NCI-H2081 (cell line): Measurements from ENCODE around the gene POLH.
A peak's percentile ranks its signal among the peaks of the same experiment; 100 is the strongest.
"Not testable (repeated sequence)": the region's sequence is repeated elsewhere in the genome, so short reads cannot be mapped to it uniquely, and the experiment has no call there.

Experiments used
- DNase-seq, 2 experiments: peaks; one replicate each; lab custom pipeline; 2025; lab: John Stamatoyannopoulos, UW

Gene POLH

DNA sequence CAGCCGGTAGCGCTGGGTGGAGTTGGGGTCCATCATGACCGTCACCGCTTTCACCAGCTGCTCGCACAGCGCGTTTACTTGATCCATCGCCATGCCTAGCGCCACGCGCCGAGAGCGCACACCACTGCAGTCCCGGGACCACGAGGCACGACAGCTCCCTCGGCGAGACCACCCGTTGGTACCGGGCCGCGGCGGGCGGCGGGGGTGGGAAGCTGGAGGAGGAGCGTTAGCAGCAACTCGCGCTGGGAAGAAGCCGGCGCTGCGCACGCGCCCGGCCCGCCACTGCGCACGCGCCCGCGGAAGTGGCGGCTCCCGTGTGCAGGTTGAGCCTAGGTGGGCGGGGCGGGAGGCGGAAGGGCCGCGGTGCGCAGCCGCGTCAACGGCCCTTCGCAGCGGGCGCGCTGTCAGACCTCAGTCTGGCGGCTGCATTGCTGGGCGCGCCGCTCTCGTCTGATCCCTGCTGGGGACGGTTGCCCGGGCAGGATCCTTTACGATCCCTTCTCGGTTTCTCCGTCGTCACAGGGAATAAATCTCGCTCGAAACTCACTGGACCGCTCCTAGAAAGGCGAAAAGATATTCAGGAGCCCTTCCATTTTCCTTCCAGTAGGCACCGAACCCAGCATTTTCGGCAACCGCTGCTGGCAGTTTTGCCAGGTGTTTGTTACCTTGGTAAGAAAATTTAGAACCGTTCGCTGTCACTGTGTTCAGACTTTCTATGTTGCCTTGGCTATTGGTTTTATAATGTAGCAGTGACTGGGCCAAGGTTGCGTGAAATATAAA lies at the start of gene POLH, which contains the start of gene XPO5:
Gene POLH, plus strand, starts transcription at position 414 of the 780 bp plus-strand sequence. CDS start 6,135 bp downstream, outside the sequence.
Gene XPO5, minus strand, starts transcription at position 267 of the 780 bp plus-strand sequence. Its CDS starts 174 bp downstream, at position 93.
- peak; percentile 93 to 95 for DNase-seq

DNA sequence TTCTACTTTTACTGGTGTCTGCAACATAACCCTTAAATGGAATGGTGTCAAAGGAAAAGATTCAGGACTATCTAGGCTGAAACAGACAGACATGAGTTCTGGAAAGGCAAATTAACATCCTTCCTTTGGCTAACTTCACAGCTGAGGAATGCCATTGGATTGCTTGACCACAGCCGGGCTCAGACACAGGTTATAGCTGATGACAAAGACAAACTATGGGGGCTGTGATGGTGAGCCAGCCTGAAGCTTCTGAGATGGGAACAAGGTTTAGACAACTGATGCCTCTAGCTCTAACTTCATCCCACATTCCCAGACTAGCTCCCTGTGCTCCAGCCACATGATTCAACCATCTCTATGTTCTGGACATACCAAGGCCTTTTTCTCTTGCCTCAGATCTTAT lies 43.8 kb upstream of the POLH start:
- no peak for DNase-seq

DNA sequence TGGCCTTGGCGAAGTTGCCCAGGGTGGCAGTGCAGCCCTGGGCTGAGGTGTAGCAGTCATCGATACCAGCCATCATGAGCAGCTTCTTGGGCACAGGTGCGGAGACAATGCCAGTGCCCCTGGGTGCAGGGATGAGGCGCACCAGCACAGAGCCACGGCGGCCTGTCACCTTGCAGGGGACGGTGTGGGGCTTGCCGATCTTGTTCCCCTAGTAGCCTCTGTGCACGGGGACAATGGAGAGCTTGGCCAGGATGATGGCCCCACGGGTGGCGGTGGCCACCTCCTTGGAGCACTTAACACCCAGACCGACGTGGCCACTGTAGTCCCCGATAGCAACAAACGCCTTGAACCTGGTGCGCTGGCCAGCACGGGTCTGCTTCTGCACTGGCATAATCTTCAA lies 37.0 kb upstream of the POLH start:
- not testable (repeated sequence) for DNase-seq

- DNase-seq, result not testable (repeated sequence)
Observed at GRCh38 chr6:43539409-43539808, 36.6 kb upstream of the POLH start.

GRCh38 chr6:43540507-43540906 lies 35.5 kb upstream of the POLH start:
- DNase-seq, result no peak

DNA sequence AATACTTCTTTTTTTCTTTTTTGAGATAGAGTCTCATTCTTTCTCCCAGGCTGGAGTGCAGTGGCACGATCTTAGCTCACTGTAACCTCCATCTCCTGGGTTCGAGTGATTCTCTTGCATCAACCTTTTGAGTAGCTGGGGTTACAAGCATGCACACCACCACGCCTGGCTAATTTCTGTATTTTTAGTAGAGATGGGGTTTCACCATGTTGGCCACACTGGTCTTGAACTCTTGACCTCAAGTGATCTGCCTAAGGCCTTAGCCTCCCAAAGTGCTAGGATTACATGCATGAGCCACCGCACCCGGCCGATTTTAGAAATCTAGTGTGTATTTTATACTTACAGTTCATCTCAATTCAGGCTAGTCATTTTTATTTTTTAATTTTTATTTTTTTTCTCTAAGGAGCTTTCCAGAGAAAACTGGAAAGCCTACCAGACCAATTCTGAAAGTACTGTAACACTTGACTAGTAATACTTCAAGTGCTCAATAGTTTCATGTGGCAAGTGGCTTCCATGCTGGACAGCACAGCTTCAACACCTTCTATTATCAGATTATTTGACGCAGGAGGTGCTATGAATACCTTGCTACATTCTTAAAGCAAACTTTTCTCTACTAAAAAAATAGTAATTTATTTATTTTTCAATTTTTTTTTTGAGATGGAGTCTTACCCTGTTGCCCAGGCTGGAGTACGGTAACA lies 34.1 kb upstream of the POLH start:
- DNase-seq, result no peak

- no peak for DNase-seq
Observed at GRCh38 chr6:43544461-43544860, 31.5 kb upstream of the POLH start.

DNA sequence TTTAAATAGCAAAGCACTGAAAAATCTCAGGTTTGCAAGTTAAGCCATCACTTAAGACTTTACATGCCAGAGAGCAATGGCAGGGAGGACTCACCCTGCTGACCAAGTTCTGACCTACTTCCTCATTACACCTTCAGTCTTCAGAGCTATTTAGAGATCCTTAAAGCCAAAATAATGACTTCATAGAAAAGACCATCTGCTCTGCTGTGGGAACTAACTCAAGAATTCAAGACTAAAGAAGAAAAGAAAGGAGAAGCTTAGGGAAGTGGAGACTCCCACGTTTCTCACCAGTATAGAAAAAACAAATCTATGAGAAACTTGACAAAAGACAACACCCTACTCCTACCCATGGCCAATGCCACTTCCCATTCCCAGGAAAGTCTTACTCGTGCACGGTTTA lies 28.8 kb upstream of the POLH start:
- no peak for DNase-seq

DNA sequence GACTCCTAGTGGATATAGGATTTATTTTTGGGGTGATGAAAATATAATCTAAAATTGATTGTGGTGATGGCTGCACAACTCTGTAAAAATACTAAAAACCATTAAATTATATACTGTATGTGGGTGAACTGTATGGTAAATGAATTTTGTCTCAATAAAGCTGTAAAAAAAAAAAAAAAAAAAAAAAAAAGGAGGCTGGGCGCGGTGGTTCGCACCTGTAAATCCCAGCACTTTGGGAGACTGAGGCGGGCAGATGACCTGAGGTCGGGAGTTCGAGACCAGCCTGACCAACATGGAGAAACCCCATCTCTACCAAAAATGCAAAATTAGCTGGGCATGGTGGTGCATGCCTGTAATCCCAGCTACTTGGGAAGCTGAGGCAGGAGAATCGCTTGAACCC lies 18.4 kb upstream of the POLH start:
- not testable (repeated sequence) for DNase-seq

GRCh38 chr6:43559328-43559727 lies 16.7 kb upstream of the POLH start:
- DNase-seq, result no peak

DNA sequence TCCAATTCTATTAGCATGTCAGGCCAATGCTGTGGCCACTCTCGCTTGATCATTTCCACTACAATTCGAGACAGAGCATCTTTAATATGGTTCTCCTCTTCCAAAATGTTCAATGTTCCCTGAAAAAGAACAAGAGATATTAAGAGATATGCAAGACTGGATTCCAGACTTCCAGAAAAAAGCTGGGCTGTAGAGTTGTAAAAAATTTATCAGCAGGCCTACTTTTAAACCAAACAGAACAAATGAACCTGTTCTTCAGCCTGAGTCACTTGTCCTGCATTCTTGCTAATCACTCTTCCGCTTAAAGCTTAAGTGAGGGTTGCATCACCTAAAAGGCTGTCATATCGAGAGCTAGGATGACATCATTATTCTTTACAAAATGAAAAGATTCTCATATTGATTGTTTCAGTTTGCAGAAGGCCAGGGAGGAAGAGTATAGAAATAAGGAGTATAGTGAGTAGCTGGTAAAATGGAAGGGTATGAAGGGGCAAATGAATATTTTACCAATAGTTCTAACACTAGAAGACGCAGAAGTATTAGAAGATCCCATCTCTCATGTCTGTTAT lies 5.0 kb upstream of the POLH start:
- DNase-seq, result no peak

- DNase-seq, result no peak
Observed at GRCh38 chr6:43572015-43572414, 4.0 kb upstream of the POLH start.

- peak in 1 of 2 experiments; percentile 31 for DNase-seq
Observed at GRCh38 chr6:43575105-43575771, 747 bp upstream of the POLH start.

DNA sequence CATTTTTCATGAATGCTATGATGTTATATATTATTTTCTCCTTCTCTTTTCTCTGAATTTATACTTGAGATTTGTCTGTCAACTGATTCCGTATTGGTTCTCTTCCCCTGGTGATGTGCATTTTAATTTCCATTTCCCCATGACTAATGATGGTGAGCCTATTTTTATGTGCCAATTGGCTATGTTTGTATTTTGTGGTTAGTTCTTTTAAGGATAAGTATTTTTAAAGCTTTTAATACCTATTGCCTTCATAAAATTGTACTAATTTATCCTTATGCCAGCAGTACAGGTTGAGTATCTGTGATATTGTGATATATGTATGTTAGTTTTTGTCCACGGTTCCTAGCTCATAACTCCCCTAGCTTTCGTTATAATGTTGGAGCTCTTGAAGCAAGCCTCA lies 2.8 kb downstream of the POLH start:
- DNase-seq, result no peak

GRCh38 chr6:43579171-43579570 lies 3.2 kb downstream of the POLH start:
- DNase-seq, result no peak

- no peak for DNase-seq
Observed at GRCh38 chr6:43582911-43583310, 6.9 kb downstream of the POLH start.

GRCh38 chr6:43584892-43585570 lies 9.0 kb downstream of the POLH start:
- no peak for DNase-seq

DNA sequence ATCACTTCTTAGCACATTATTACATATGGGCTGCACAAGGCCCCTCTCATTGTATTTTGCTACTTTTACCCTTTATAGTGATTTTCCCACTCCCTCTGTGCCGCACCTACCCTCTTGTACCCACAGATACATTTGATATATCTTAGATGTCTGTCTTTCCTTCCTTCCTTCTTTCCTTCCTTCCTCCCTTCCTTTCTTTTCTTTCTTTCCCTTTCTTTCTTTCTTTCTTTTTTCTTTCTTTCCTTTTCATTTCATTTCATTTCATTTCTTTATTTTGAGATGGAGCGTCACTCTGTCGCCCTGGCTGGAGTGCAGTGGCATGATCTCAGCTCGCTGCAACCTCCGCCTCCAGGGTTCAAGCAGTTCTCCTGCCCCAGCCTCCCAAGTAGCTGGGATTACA lies 12.2 kb downstream of the POLH start:
- no peak for DNase-seq

DNA sequence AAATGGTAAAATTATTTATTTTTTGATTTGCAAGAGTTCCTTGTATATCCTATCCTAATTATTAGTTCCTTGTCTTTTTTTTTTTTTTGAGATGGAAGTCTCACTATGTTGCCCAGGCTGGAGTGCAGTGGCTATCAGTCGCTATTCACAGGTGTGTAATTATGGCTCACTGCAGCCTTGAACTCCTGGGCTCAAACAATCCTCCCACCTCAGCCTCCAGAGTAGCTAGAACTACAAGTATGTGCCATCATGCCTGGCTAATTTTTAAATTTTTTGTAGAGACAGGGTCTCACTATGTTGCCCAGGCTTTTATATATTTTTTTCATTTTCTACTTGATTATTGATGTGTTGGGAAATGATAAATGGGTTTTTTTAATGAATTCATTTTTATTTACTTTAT lies 13.6 kb downstream of the POLH start:
- not testable (repeated sequence) for DNase-seq

DNA sequence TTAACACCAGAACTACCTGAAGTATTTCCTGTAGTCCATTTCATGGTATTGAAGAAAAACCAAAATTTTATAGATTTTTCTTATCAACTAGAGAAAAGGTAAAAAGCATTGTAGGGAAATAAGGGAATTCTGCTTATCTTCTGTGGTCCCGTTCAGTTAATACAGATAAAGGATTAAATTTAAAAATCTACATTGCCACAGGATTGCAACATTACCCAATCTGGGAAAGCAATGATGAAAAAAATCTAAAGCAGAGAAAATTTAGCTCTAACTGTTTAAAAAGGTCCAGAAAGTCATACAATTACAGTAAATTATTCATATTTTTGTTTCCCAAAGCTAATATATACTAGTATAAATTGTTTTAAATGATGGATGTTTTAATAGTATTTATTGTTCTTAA lies 18.0 kb downstream of the POLH start:
- no peak for DNase-seq

DNA sequence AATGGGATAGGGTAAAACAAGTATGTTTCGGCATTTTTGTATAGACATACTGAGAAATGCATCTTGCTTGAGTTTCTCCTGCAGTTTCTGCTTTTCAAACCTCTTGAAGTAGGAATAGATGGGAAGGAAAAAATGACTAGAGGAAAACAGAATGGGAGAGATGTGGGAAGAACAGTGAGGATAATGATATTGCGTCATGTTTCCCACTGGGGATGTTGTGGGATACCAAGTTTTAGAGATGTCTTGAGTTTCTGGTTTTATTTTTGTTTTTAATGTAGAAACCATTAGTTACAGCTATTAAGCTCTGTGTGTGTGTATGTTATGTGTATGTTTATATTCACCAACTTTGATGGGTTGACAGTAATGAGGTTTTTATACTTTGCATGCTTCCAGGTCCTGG lies 24.6 kb downstream of the POLH start:
- DNase-seq, result no peak

DNA sequence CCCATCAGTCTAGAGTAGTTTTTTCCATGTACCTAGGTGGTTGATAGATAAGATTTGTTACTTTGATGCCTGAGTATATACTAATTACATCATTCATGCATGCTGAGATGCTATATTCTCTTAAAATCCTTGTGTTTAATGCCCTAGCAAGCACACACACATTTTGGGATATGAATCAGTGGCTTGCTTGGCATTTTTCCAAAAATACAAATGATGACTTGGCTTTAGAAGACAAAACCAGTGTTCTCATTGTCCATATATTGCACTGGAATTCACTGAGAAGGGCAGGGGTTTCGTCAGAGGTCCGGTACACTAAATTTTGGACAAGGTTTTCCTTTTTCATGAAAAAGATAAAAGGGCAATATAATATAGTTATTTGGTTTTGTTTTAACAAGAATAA lies 28.2 kb downstream of the POLH start:
- no peak for DNase-seq
